ENCODE results near the gene LHCGR. TPM values are rescaled to one million over a fixed set of nuclear protein-coding genes. Genes with fewer than 3 reads are reported as not detected.

Gene LHCGR
- total and polyA plus RNA-seq, 2 of the 4 experiments (the other 2 are of a cell fraction): 0.10 to 0.18 TPM

DNA sequence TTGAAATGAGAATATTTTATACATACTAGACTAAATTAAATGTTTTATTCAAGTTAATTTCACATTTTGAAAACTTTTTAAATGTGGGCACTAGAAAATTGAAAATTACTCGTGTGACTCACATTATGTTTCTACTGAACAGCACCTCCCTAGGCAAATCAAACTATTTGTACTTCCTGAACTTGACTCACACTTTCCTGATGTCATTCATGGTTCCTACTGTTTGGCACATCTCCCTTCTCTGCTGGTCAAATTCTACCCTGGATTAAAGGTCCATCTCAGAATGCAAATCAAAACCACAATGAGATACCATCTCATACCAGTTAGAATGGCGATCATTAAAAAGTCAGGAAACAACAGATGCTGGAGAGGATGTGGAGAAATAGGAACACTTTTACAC lies 16.7 kb downstream of the LHCGR start:
- no CpG with 5 or more reads among the region's 2 CpGs for WGBS, 2 experiments (ENCODE audit: extremely low coverage in 2 of 2, insufficient read length in 1 of 2)
- intact Hi-C loops (cut with micrococcal nuclease) (no loop called here), in situ Hi-C loops (cut with MboI; ENCODE audit: low sequenced_read_pairs) (no loop called here), dilution Hi-C loops (cut with HindIII; ENCODE audit: low sequenced_read_pairs, unreplicated experiment) (no loop called here)
- ATAC-seq (ENCODE audit: low read depth): peak; percentile 59
- Histone ChIP-seq H4K5ac (ENCODE audit: low read depth, low read length) (no peak overlapping the region), H3K4me2 (ENCODE audit: low read depth, low read length) (no peak overlapping the region), H2AFZ (replicated peaks; ENCODE audit: low read length, poor library complexity) (no peak overlapping the region), H3K27ac (ENCODE audit: insufficient read depth, low read length) (no peak overlapping the region), H3K9me1 (ENCODE audit: insufficient read depth, low read length) (peaks cover 9% of the 10 kb centered on the region; the same call in 1 of the 2 replicates), H3K36me3 (ENCODE audit: control insufficient read depth, insufficient read depth, low read length) (no peaks in the 10 kb centered on the region), H2BK15ac (ENCODE audit: low read depth, low read length) (no peak overlapping the region), H4K91ac (ENCODE audit: insufficient read depth, low read depth, low read length) (no peak overlapping the region), H3K23ac (ENCODE audit: low read depth, low read length) (no peak overlapping the region), H3K4me1 (ENCODE audit: control insufficient read depth, insufficient read depth, low read length) (peaks cover 7% of the 10 kb centered on the region), H3K9me3 (ENCODE audit: control insufficient read depth, insufficient read depth, low read length) (no peaks in the 10 kb centered on the region), H2BK5ac (ENCODE audit: low read depth, low read length, poor library complexity, severe bottlenecking) (no peak overlapping the region), H3K79me1 (ENCODE audit: low read depth in 1 of 2, low read length in 2 of 2) (no peaks in the 10 kb centered on the region), H3K4ac (ENCODE audit: low read depth, low read length) (no peak overlapping the region), H2AK9ac (replicated peaks; ENCODE audit: low read depth, low read length, poor library complexity) (no peak overlapping the region), H3K27me3 (ENCODE audit: control insufficient read depth, insufficient read depth, low read length) (no peaks in the 10 kb centered on the region), H2BK20ac (ENCODE audit: low read depth, low read length) (no peak overlapping the region), H4K8ac (ENCODE audit: low read depth in 2 of 2, low read length in 2 of 2) (no peak overlapping the region), H4K20me1 (ENCODE audit: insufficient read depth, low read length) (no peaks in the 10 kb centered on the region), H3K4me3 (ENCODE audit: insufficient read depth, low read depth, low read length) (no peak overlapping the region), H2AK5ac (ENCODE audit: low read depth, low read length) (no peak overlapping the region), H3K14ac (replicated peaks; ENCODE audit: low read depth, low read length) (0 out of 2 replicates have a peak overlapping the region, but pooled peaks have one; percentile 15), H3K9ac (ENCODE audit: low read depth, low read length) (no peak overlapping the region), H2BK120ac (ENCODE audit: low read depth, low read length) (no peak overlapping the region), H3K56ac (ENCODE audit: extremely low read depth, insufficient read depth, low read length) (no peak overlapping the region), H3K18ac (ENCODE audit: low read depth, low read length) (no peak overlapping the region)
- TF ChIP-seq BHLHE40 (IDR thresholded peaks at IDR 0.05; ENCODE audit: low read depth, low read length): peak; percentile 32; the same call in 1 of the 2 replicates
- 0 out of 2 replicates have a peak, but pooled peaks have one; percentile 37 for TF ChIP-seq FOS (IDR thresholded peaks at IDR 0.05; ENCODE audit: low read depth, low read length)
- TF ChIP-seq NFE2L2 (IDR thresholded peaks at IDR 0.05; ENCODE audit: low read depth, low read length): no peak
- TF ChIP-seq MAZ (IDR thresholded peaks at IDR 0.05; ENCODE audit: borderline replicate concordance, low read depth, low read length): no peak
- DNase-seq: peak; percentile 87
- ChIA-PET CTCF (no interaction called here), POLR2A (ENCODE audit: unreplicated experiment) (no interaction called here)
- no TSS peak for BruUV-seq (replicated peaks)
